ENCODE measurements around the gene CALML5.

CALML5 gene

DNA sequence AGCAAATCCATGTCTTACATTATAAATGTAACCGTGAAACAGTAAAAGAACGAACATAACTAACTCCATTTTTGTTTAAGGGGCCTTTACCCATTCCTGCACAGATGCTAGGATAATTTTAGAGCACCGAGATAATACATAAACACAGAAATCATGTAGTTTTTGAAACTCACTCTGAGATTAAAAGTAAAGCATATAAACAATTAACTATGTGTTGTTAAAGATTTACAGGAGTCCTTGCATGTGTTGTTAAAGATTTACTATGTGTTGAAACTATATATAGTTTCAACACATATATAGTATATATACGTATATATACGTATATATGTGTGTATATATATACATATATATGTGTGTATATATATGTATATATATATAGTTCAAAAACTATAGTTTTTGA lies 18.2 kb upstream of the CALML5 start:
- in situ Hi-C loops (cut with MboI; ENCODE audit: low sequenced_read_pairs) = no loop called here

- in situ Hi-C loops (cut with MboI; ENCODE audit: low sequenced_read_pairs) = no loop called here
Measured at GRCh38 chr10:5515948-5516761, 16.8 kb upstream of the CALML5 start.

- in situ Hi-C loops (cut with MboI; ENCODE audit: low sequenced_read_pairs) = no loop called here
Measured at GRCh38 chr10:5514226-5514850, 15.0 kb upstream of the CALML5 start.

DNA sequence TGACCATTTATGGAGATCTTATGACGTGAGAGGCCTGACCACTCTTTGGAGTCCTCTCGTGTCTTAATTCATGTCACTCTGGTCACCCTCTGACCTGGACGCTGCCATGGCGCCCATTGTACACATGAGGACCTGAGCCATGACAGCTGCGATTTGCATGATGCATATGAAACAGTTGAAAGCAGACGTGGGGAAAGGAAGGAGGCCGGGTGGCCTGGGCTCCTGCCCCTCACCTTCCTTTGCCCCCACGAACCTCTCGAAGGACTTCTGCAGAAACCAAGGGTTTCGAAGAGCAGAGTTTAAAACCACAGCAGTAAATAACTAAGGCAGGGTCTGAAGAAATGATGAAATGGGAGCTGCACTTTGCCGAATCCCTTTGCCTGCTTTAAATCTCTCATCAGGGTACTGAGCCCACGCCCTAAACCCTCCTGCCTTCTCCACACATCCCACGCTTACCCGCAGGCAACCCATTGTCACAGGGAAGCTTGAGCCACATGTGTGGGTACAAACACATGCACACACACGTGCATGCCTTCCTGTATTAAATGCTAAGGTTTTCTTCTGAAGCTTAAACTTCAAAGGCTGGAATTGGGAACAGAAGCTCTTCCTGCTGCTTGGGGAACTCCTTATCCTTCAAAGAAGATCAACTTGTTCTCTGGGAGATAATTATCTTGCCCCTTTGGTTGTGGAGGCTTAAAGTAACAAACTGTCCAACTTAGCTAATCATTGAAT lies 13.7 kb upstream of the CALML5 start:
- in situ Hi-C loops (cut with MboI; ENCODE audit: low sequenced_read_pairs) = no loop called here

DNA sequence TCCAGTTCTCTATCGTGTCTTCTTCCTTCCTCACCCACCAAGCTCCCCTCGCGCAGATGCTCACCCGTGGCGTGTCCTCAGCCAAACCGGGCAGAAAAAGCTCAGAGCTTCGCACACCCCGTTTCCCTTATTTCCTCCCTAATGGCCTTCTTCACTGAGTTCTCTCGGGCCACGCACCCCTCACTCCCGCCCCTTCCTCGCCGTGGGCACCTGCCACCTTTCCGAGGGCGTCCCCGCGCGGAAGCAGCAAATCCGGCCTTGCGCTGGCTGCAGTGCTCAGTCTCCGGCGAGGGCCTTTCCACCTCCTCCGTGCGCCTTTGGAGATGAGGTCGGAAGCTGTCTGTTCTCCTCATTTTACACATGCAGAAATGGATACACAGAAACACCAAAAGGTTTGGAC lies 13.0 kb upstream of the CALML5 start:
- in situ Hi-C loops (cut with MboI; ENCODE audit: low sequenced_read_pairs) = no loop called here

DNA sequence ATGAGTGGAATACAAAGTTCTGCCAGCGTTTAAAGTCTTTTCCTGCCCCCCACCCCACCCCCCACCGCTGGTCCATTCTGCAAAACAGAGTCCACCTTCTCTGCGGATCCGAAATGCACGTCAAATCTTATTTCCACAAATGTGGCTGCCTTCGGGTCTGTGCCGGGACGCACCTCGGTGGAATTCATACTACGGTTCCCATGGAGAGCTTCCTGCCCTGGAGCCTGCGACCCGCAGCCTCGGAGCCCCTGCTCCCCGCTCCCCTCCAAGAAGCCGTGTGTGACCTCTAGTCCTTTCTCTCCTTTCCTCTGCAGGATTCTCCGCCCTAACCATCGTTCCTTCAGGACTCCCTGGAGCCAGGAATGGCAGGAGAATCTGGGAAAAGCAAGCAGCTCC lies 12.5 kb upstream of the CALML5 start:
- in situ Hi-C loops (cut with MboI; ENCODE audit: low sequenced_read_pairs) = no loop called here

DNA sequence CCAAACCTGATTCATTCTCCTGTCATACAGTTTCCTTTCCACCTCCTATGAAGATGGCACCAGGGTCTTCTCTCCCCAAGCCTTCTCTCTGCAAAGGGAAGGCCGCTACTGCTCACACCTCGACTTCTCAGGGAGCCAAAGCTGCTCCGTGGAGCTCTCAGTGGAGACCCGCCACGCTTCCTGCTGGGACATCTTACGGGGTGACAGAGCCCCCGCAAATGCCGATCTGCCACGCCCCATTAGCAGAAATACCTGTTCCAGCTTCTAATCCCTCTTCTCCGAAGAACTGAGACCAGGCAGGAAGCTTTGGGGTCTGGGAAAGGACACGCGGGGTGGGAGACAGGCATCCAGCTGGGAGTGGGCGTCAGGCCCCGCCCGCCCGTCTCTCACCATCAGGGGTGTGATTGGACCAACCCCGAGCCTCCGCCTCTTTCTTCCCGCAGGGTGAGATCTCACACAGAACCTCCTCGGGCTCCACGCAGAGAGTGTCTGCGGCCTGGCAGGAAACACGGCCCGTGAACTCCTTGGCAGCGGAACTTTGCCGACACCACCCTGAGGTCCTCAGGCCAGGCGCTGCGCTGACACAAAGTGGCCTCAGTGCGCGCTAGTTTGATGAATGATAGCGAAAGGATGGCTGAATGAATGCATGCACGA lies 12.0 kb upstream of the CALML5 start:
- in situ Hi-C loops (cut with MboI; ENCODE audit: low sequenced_read_pairs) = no loop called here

DNA sequence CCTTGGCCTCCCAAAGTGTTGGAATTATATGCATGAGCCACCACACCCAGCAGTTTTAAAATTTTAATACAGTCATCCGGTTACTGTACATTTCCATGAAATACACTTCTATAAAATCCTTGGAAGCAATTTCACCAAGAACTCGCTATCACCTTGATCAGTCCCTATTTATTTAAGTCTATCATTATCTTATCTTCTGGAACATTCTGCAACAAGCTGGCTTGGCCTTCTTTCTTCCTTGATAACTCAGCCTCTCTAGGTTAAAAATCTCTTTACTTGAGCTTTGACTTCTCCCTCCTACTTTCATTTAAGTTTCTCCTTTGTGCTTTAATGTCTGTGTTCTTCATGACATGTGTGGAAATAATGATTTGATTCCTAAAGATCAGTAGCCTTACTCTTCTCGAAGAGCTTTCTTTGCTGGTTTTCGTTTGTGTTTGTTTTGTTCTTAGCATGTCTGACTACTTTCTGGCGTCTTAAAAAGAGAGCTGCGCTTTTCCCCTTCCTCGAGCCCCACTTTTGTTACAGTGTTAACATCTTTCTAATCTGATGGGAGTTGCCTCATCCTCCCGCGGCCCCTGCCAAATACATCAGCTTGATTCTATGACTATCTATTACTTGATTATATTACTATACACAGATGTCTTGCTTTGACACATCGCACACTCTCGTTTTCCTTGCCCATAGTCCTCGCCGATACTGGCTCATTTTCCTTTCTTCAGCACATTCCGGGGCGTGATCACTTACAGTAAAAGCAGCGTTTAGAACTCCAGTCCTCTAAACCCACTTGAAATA lies 11.1 kb upstream of the CALML5 start:
- in situ Hi-C loops (cut with MboI; ENCODE audit: low sequenced_read_pairs) = no loop called here

DNA sequence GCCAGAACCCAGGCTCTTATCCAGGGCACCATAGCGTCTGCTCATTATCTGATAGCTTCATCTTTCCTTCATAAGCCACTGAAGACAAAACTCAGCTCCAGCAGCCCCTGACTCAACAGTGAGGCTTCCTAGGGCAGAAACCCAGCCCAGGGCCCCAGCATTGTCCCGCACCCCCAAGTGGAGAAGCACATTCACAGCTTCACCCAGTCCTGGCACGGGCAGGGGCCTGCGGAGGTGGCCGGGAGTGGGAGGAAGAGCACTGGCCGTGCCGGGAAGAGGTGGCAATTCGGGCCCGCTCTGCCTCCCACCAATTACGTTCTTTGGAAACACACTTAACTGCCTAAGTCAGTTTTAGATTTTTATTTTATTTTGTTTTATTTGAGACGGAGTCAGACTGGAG lies 10.3 kb upstream of the CALML5 start:
- in situ Hi-C loops (cut with MboI; ENCODE audit: low sequenced_read_pairs) = no loop called here

- in situ Hi-C loops (cut with MboI; ENCODE audit: low sequenced_read_pairs) = no loop called here
Measured at GRCh38 chr10:5509236-5509635, 9.9 kb upstream of the CALML5 start.

GRCh38 chr10:5508786-5509185 lies 9.4 kb upstream of the CALML5 start:
- in situ Hi-C loops (cut with MboI; ENCODE audit: low sequenced_read_pairs) = no loop called here

DNA sequence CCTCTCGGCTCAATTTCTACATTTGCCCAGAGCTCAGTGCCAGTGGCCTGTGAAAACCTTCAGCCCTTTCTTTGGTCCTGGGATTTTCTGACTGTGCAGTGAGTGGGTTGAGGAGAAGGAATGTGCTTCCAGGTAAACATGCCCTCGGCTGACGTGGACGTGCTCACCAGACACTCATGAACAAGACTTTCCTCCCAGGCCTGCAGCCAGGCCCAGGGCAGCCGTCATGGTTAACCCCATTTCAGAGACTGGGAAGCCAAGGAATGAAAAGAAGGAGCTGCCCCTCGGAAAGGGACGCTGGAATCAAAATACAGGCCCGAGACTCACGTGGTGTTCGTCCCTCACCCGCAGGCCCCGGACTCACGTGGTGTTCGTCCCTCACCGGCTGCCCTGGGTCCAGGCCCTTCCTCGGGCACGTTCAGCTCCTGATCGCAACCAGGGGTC lies 8.8 kb upstream of the CALML5 start:
- in situ Hi-C loops (cut with MboI; ENCODE audit: low sequenced_read_pairs) = no loop called here

DNA sequence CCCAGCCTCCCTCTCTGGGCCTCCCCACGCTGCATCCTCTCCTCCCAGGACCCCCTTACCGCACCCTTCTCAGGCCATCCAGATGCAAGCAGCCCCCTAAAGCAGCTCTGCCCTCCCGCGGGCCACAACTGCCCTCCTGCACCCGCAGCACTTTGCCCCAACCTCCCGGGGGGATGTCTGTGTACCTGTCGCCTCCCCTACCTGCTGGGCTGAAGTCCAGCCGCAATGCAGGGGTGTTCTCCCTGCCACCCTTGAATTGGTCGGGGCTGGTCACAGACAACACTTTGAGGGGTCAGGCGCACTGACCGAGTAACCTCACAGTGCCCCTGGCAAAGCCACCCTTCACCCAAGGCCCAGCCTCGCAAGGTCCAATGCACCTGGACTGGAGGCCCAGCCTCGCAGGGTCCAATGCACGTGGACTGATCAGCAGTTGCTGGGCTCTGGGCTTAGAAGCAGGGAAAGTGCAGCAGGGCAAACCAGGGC lies 8.3 kb upstream of the CALML5 start:
- in situ Hi-C loops (cut with MboI; ENCODE audit: low sequenced_read_pairs) = no loop called here

DNA sequence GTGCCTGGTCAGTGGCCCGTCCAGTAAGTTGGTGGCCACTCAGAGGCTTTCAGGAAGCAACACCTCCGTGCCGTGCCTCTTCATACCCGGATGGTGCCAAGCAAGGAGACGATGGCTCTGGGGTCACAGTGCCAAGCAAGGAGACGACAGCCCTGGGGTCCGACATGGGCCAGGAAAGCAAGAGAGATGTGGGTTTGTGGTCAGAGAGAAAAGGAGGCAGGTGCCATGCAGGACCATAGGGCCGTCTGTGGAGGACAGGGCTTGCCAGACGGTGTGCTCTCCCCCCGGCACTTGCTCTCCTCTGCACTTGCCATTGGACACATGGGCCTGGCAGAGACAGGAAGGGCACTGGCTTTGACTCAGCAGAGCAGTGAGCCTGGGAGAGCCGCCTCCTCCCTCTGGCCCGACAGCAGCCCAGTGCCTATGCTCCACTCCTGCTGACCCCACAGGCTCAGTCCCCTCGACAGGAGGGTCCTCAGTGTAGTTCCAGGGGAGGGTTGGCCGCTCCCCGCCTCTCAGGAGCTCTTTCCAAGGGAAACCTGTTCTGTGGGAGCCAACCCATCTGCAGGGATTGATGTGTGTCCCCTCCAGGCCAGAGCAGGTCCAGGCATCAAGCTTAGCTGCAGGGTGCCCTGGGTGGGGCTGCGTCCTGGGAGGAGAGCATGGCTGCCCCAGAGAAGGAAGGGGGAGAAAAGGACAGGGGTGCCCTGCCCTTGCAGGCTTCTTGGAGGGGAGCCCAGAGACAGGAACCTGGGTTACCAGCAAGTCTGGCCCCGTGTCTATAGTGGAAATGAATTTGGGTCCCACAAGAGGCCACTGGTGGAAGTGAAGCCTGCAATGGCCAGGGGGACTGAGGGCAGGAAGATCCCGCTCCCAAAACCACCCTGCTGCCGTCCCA lies 7.6 kb upstream of the CALML5 start:
- in situ Hi-C loops (cut with MboI; ENCODE audit: low sequenced_read_pairs) = no loop called here

GRCh38 chr10:5506246-5506645 lies 6.9 kb upstream of the CALML5 start:
- in situ Hi-C loops (cut with MboI; ENCODE audit: low sequenced_read_pairs) = no loop called here

- in situ Hi-C loops (cut with MboI; ENCODE audit: low sequenced_read_pairs) = no loop called here
Measured at GRCh38 chr10:5504146-5505072, 5.0 kb upstream of the CALML5 start.

DNA sequence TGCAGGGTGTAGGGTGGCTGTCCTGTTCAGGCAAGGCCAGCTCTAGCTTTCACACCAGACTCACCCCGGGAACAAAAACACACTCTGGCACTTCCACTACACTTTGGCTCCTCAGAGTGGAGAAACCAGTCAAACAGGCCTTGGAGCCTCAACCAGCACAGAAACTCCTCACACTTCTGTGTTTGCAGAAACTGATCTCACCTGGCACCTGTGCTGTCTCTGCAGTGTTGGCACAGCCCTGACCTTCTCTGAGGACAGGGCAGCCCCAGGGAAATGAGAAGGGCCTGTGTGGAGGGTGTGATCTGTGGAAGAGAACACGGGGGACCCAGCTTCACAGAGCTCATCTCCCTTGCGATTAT lies 4.1 kb upstream of the CALML5 start:
- in situ Hi-C loops (cut with MboI; ENCODE audit: low sequenced_read_pairs) = no loop called here
